GM18519 (cell line): ENCODE results near the gene PRSS2.

Source experiments
- ATAC-seq: cut with Tn5 transposase; IDR thresholded peaks from one replicate; pipeline ENCODE4 v1.9.1; 2021; ENCODE audit warnings: mild to moderate bottlenecking, moderate library complexity; ENCODE audit not compliant: unreplicated experiment, low FRiP score

PRSS2 gene

DNA sequence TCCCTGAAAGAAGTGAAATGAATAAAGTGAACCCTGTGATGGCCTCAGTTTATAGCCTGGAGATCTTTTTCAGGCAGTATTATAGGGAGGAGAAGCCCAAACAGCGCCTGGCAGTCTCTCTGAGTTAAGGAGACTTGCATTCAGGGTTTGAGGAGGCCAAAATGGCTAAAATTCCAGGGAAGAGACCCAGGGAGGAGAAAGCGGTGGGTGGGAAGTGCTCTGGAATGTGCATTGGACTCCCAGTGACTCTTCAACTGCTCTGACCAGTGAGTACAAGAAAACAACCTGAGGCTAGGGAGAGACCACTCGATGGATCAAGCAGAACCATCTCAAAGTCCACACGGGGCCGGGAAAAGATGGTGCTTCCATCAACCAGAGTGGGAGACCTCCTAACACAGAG lies 48.8 kb downstream of the PRSS2 start:
- ATAC-seq: no peak

DNA sequence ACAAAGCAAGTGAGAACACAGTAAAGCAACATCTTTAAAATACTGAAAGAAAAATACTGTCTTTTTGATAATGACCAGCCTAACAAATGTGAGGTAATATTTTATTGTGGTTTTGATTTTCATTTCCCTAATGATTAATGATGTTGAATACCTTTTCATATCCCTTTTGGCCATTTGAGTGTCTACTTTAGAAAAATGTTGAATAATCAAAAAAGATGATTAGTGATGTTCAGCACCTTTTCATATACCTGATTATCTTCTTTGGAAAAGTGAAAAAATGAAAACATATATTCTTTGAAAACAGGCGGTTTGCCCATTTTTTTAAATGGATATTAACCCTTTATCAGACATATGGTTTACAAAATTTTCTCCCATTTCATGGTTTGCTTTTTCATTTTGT lies 51.9 kb downstream of the PRSS2 start:
- ATAC-seq: no peak
